GM23338 (cell line): Measurements from ENCODE around the gene NFIA. TPM values are rescaled to one million over a fixed set of nuclear protein-coding genes. Genes with fewer than 3 reads are reported as not detected.

Experiments
- CREB1 ChIP-seq: fragments of 250-450 bp; sonication (Bioruptor Pico); IDR thresholded peaks from 2 replicates; pipeline ENCODE4 v1.5.0; 2020; ENCODE audit warnings: low read depth, mild to moderate bottlenecking, moderate library complexity
- CTCF ChIP-seq, 2 experiments: fragments of 200-600 bp in 1 of 2; sonication (generic) in 1 of 2; conservative IDR thresholded peaks; 2 replicates each; pipeline versions ENCODE4 v1.5.1 to v1.6.1; 2016 to 2017; ENCODE audit warnings: antibody characterized with exemption in 2 of 2, low read depth in 2 of 2, mild to moderate bottlenecking in 2 of 2, moderate library complexity in 1 of 2
- ETS1 ChIP-seq: IDR thresholded peaks from 2 replicates; pipeline ENCODE4 v1.6.1; 2016; ENCODE audit warnings: antibody characterized with exemption
- STAT1 ChIP-seq: IDR thresholded peaks from one replicate; pipeline ENCODE4 v1.6.1; 2016; ENCODE audit warnings: antibody characterized with exemption; ENCODE audit not compliant: unreplicated experiment
- ZNF114 ChIP-seq: fragments of 250-450 bp; sonication (Bioruptor Pico); IDR thresholded peaks from 2 replicates; pipeline ENCODE4 v1.5.0; 2020; ENCODE audit warnings: mild to moderate bottlenecking, moderate library complexity
- ZNF331 ChIP-seq: fragments of 250-450 bp; sonication (Bioruptor Pico); IDR thresholded peaks from 2 replicates; pipeline ENCODE4 v1.5.0; 2020; ENCODE audit warnings: low read depth, mild to moderate bottlenecking, moderate library complexity
- ZNF462 ChIP-seq: fragments of 250-450 bp; sonication (Bioruptor Pico); IDR thresholded peaks from 2 replicates; pipeline ENCODE4 v1.5.0; 2020; ENCODE audit warnings: mild to moderate bottlenecking, moderate library complexity
- polyA plus RNA-seq: library from polyadenylated mRNA; unstranded; fragments of >200 nt; fragmentation: Nextera tagmentation; extraction: Ambion mirVana; gene quantifications from 2 replicates; pipeline ENCODE4 v1.2.1, GENCODE V29; 2016
- total RNA-seq: library from RNA; depleted of rRNA; stranded (reverse); fragments of >200 nt; shearing (Covaris generic); gene quantifications from 2 replicates; pipeline ENCODE4 v1.2.3, GENCODE V29; 2014

The NFIA gene
- total and polyA plus RNA-seq, 2 experiments from 2014 or later, result 0.97 to 2.3 TPM

GRCh38 chr1:61131716-61132115 lies 49.4 kb downstream of the NFIA start (continued):
- TF ChIP-seq ZNF462 (CRISPR knock-in tag) (no peak), ETS1 (no peak), ZNF114 (no peak), ZNF331 (CRISPR knock-in tag) (no peak), CREB1 (CRISPR knock-in tag) (no peak), CTCF (conservative IDR thresholded peaks at IDR 0.05; ENCODE audit: low read depth in 2 of 2) (no peak), STAT1 (no peak)
